ENCODE data around the gene SERPIND1.

- TF ChIP-seq E4F1 (IDR thresholded peaks at IDR 0.05; ENCODE audit: borderline replicate concordance, partially characterized antibody) (no peak), SMC3 (IDR thresholded peaks at IDR 0.05; ENCODE audit: borderline replicate concordance, low read length) (no peak), MYC (IDR thresholded peaks at IDR 0.05; ENCODE audit: insufficient read depth, insufficient read length, insufficient replicate concordance, low read length, severe bottlenecking) (no peak), CEBPB (IDR thresholded peaks at IDR 0.05; ENCODE audit: borderline replicate concordance in 1 of 2, low read depth in 2 of 2, low read length in 2 of 2) (no peak), CTCF (IDR thresholded peaks at IDR 0.05 in 2 of 3, conservative IDR thresholded peaks at IDR 0.05 in 1 of 3; ENCODE audit: control insufficient read depth in 2 of 3, extremely low read depth in 1 of 3, insufficient read depth in 1 of 3, low read depth in 3 of 3, low read length in 3 of 3) (no peak), USF2 (IDR thresholded peaks at IDR 0.05; ENCODE audit: borderline replicate concordance, low read depth, low read length) (no peak), REST (IDR thresholded peaks at IDR 0.05; ENCODE audit: low read depth, low read length) (no peak), TCF12 (IDR thresholded peaks at IDR 0.05; ENCODE audit: low read depth, low read length) (no peak), EGR1 (IDR thresholded peaks at IDR 0.05; ENCODE audit: borderline replicate concordance in 1 of 2, low read depth in 2 of 2, low read length in 2 of 2) (no peak), ZNF274 (IDR thresholded peaks at IDR 0.05; ENCODE audit: insufficient read depth, insufficient read length) (no peak), RAD21 (IDR thresholded peaks at IDR 0.05; ENCODE audit: insufficient read depth, low read depth, low read length) (no peak), IRF5 (IDR thresholded peaks at IDR 0.05; ENCODE audit: borderline replicate concordance) (no peak), EP300 (IDR thresholded peaks at IDR 0.05; ENCODE audit: borderline replicate concordance in 1 of 2, control insufficient read depth in 1 of 2, low read depth in 2 of 2, low read length in 2 of 2) (no peak), HCFC1 (IDR thresholded peaks at IDR 0.05; ENCODE audit: low read length) (no peak)
These were observed 8.0 kb upstream of the SERPIND1 start for GRCh38 chr22:20765938-20766337.

Measured in GM12878 (cell line).